Islet precursor cell (in vitro differentiated cells): Measurements from ENCODE around the gene BAK1.
A peak's percentile ranks its signal among the peaks of the same experiment; 100 is the strongest.
"Not testable (repeated sequence)": the region's sequence is repeated elsewhere in the genome, so short reads cannot be mapped to it uniquely, and the experiment has no call there.

Source experiments
- DNase-seq: peaks from one replicate; pipeline ENCODE4 v3.0.0-alpha.2; 2018

The BAK1 gene

DNA sequence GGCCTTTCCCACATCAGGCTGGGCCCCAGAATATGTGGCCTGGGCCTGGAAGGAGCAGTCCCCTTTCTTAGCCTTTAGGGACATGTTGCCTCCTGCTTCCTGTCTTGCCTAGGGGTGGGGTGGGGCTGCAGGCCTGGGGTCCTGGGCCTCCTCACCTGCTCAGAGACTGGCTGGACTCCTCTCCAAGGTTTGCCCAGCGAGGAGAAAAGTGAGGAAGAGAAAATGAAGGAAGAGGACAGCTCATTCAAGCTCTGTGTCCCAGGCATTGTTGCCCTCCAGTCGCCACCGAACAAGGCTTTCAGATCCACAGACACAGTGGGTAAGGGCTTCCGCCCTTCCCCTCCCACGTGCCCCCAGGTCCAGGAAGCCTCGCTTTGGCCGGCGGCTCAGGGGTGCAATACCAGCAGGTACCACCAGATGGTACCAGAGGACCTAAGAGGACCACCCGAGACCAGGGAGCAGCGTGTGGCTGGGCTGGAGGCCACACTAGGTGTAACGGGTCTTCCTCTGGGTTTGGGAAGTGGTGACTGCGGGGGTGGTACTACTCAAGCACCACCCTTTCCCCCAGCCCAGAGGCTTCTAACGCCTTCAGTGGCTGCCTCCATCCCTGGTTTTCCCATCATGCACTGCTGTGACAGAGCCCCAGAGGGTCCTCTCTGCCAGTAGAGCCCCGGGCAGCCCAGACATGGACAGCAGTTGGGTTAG is 5.5 kb upstream of the BAK1 start:
- DNase-seq = peak; percentile 89

DNA sequence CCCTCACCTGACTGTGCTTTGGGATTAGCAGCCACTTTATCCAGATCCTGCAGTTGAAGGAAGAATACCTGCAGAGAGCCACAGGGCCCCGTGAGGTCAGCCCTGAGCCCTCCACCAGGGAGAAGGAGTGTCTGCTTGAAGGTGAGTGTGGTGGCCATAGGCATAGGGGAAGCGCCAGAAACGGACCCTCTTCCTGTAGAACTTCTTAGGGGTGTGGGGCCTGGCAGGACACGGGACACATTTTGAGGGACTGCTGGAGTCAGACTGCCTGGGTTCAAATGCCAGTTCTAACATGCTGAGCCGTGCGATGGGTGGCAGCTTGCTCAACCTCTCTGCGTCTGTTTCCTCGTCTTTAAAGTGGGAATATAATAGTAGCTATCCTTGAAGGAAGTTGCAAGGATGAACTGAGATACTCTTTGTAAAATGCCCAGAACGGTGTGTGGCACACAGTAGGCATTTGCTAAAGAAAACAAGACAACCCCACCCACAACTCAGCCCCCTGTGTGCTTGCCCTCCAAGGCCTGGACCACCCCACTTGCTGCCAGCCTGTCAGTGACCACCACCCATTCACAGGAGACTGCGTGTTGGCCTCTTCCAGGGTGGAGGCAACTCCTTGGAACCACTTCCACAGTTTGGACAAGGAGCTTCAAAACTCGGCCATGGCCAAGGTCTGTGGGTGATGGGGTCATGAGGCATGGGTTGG is 4.8 kb upstream of the BAK1 start:
- DNase-seq = no peak

DNA sequence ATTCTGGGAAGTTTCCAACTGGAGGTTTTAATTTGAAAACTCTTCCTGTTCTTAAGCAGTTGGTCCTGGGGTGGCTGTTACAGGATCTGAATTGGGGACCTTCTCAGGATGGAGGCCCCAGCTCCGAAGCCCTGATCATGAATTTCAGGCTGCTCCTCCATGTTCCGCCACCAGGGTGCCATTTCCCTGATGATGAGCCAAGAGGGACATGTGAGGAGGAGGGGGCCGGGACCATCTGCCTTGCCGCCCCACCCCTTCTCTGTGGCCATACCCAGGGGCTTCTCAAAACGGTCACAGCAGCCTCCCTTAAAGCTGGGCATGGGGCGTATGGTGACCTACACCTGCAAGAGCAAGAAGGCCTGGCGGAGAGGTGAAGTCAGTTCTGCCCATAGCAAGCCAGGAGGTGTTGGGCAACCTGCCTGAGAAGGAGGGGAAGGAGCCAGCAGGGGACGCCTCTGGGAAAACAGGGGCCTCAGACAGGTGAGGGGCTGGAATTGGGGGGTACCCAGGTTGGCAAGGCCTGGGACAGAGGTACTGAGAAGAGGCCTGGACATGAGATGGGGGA is 3.6 kb upstream of the BAK1 start:
- DNase-seq = peak; percentile 60

DNA sequence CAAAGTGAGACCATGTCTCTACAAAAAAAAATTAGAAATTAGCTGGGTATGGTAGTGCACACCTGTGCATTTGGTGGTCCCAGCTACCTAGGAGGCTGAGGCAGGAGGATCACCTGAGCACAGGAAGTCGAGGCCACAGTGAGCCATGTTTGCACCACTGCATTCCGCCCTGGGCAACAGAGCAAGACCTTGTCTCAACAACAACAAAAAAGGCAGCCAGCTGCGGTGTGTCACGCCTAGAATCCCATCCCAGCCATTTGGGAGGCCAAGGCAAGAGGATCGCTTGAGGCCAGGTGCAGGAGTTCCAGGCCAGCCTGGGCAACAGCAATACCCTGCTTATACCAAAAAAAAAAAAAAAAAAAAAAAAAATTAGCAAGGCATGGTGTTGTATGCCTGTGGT is 1.1 kb upstream of the BAK1 start:
- DNase-seq = no peak

DNA sequence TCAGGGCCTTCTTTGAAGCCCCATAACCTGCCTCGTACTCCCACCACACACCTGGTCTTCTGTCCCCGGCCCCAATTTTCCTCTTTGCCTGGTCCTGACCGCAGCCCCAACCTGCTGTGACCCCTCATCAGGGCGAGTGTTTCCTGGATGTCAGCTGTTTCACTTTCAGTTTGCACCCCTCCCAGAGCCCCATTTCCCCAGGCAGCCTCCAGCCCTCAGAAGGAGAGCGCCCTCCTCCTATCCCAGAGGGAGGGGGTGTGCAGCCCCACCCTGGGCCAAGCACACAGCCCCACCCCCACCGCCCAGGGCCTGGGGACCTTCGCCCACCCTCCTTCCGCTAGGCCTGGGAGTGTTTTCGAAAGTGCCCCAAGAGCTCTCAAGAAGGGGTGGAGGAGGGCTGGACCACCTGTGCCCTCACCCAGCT is 1.5 kb downstream of the BAK1 start:
- DNase-seq = no peak

DNA sequence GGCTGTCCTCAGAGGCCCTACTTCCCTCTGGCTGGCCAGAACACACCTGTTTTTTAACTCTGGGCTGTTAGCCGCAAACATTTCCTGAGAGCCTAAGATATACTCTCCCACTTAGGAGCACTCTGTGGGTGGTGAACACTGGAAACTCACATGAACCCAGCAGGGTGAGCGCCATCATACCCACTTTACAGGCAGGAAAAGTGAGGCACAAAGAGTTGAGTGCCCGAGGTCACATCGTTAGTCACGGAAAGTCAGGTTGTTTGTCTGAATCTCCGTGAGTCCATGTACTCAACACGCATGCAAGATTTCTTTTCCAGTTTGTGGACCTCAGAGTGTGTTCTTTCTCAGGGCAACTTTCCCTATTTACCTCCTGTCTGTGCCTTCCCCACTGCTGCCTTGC is 1.9 kb downstream of the BAK1 start:
- DNase-seq = no peak

DNA sequence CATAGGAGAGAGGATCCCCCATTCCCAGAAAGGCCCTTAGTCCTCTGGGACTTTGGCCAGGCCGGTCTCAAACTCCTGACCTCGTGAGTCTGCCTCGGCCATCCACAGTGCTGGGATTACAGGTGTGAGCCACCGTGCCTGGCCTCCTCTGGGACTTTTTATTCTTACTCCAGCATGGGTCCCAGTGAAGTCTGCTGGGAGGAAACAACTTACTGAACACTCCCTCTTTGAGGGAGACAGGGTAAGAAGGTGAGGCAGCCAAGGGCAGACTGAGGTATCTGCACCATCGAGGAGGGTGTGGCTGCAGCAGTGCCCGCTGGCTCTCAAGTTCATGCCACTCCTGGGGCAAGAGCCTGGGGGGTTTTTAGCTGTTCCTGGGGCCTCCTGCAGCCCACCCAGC is 2.4 kb downstream of the BAK1 start:
- DNase-seq = no peak

DNA sequence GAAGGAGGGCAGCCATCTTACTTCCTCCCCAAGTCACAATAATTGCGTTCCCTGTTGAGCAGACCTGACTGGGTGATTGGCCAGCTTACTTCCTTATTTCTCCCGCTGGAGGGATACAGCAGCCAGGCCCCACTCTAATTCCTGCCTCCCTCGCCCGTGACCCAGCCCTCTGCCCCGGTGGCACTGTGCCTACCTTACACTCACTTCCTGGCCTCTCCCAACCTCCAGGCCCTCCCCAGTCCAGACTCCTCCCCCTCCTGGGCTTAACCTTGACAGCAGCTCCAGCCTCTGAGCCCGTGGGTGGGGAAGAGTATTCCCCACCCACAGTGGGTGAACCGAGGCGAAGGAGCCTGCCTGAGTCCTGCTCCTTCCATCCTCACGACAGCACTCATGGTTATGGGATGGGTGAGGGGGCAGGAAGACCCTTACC is 3.0 kb downstream of the BAK1 start:
- DNase-seq = no peak

DNA sequence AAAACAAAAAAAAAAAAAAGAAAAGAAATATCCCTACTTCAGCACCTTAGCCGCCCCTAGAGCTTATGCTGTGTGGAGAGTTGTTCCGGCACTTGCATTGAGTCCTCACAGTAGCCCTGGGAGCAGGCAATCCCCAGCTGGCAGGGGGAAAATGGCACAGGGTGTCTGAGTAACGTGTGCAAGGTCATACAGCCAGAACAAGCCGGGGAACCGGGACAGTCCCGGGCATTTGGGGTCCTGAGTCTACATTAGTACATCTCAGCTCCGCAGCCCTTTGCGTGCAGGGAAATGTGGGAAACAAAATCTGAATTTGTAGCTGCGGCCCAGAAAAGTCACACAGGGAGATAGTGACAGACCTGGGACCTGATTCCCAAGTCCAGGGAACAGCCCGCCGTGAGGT is 3.4 kb downstream of the BAK1 start:
- no peak for DNase-seq

DNA sequence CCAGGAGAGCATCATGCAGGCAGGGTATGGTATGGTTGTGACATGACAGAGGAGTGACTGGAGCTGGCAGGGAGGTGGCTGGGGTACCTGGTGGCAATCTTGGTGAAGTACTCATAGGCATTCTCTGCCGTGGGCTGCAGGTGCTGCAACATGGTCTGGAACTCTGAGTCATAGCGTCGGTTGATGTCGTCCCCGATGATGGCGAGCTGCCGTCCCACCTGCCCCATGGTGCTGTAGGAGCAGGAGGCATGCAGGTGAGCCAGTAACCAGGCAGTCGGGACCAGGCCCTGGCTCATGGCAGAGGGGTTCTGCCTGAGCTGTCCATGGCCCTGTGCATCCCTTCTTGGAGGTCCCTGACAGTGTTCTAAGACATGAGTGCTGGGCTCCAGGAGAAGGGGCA is 4.9 kb downstream of the BAK1 start:
- DNase-seq = no peak

DNA sequence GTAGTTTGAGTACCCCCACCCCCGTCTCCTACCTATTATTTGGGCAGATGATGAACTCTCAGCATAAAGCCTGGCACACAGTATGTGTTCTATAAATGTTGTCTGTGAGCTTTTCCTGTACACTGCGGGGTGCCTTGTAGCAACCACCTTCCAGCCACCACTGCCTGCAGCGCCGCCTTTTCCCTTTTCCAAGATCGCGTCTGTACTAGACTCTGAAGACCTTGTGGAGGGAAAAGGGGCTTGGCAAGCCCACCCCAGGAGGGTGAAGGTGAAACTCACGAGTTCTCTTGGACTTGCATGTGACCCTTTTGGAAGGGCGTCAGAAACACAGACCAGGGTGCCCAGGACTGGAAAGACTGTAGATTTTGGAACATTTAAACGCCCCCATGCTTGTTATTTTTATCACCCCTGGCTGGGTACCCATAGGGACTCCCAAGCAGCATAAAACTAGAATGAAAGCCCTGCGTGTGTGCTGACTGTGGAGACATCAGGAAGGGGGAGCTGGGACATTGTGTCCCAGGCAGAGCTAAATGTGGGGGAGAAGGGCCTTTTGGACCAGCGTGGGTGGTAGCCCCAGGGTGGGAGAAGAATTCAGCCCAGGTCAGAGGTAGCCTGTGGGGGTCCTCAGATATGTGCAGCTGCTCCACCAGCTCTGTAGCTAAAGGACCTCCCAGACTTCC is 8.3 kb downstream of the BAK1 start:
- no peak for DNase-seq

DNA sequence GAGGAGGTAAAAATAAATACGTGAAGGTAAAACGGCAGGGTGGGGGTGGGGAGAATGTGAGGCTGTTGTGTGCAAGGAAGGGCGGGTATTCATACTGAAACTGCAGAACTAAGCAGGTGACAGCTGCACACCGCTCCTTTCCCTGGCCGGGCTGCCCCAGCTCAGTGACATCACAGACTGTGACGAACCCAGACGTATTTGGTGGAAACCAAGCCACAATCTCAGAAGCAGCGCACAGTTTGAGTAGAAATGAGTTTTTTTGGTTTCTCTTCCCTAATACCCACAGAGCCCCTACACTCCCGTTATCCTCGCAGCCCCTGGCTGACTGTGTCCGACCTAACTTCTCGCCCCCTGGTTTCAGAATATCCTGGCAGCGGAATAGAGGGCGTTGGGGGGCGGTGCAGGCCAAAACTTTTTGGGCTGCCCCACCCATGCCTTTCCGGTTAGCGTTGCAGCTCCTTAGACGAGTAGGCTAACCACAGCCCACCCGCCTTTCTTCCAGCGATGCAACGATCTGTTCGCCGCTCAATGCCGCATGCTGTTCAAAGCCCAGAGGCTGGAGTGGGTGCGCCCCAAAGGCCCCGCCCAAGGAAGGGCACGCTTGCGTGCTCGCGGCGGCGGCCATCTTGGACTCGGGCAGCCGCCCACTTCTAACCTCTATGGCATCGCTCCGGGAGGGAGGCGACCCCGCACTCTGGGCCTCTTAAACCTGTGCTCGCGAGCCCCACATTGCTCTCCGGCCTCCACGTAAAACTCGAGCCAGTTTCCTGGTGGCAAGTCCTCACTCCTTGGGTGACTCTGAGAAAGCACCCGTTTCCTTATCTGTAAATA is 9.1 kb downstream of the BAK1 start:
- DNase-seq = peak; percentile 88

DNA sequence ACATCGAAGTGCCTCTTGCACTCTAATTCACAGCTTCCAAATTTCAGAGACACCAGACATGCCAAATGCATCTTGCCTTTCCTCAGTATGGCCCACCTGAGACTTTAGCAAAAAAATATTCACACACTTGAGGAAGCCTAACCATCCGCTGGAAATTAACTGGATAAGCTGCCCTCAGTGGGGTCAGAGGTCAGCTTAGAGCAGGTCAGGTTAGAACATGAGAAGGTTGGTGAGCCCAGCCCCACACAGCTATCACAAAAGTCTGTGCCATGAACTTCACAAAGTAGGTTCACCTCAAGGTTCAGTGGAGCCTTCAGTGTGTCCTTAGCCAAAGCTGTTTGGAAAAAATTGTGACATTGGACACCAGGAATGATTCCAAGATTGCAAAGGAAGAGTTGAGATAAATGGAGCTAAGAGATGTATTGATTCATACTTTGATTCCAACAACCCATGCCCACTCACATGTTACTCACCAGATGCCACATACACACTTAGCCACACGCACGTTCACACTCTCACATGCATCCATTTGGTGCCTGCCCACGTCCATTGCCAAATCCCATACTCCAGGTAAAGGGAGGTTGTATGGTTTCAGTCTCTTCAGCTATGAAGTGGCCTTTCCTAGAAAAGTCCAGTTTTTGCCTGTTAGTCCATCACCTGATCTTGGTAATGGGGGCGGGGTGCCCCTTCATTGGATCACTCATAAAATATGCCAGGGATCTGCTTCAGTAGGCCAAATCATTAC is 11.1 kb downstream of the BAK1 start:
- no peak for DNase-seq

DNA sequence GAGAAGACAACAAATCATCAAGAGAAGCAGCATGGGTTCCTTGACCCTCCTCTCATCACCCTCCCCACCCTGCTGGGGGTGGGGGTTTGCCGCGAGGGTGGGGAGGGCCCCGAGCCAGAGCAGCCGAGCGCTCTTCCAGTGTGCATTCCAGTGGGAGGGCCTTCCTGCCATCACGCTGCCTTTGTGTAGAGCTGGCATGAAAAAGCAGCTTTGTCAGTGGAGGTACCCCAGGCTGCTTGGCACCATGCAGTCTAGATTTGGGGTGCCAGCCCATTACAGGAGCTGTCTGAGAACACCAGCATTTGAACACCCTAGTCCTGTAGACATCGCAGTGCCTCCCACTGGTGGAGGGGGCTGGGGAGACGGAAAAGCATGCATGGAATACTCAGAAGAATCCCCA is 12.2 kb downstream of the BAK1 start:
- no peak for DNase-seq

DNA sequence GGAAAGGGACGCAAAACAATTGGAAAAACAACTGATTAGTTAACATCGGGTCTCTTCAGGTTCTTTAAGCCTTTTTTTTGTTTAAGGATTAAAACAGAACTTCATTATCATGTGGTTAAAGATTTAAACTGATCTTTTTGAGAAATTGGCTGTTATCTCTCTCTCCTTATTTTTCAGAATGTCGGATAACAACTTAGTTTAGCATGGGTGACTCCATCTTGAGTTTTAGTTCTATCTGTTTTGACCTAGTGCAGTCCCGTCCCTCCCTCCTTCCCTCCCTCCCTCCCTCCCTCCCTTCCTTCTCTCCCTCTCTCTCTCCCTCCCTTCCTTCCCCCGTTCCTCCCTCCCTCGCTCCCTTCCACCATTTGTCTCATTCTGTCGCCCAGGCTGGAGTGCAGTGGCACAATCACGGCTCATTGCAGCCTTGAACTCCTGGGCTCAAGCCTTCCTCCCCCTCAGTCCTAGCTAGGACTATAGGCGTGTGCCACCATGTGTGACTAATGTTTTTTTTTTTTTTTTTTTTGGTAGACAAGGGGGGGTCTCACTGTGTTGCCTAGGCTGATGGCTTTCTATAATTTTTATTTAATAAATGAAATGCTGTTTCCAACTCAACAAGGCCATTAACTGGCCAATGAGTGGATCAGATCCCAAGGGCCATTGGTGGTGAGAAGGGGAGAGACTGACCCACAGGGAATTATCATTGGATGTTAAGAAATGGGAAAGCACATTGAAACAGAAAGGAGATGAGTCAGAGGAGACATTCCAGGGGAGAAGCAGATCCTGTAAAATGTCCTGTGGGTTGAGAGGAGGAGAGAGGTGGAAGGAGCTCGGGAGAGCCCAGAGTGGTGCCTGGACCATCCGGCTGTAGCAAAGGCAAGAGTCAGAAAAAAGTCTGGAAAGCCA is 13.6 kb downstream of the BAK1 start:
- DNase-seq = peak; percentile 65

DNA sequence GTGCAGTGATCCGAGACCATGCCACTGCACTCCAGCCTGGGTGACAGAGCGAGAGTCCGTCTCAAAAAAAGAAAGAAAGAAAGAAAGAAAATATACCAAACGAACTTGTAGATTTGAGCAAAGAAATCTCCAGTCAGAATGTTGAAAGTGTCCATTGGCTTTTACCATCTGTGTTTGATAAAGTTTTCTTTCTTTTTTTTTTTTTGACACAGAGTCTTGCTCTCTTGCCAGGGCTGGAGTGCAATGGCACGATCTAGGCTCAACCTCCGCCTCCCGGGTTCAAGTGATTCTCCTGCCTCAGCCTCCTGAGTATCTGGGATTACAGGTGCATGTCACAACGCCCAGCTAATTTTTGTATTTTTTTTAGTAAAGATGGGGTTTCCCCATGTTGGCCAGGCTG is 21.3 kb downstream of the BAK1 start:
- DNase-seq = no peak

DNA sequence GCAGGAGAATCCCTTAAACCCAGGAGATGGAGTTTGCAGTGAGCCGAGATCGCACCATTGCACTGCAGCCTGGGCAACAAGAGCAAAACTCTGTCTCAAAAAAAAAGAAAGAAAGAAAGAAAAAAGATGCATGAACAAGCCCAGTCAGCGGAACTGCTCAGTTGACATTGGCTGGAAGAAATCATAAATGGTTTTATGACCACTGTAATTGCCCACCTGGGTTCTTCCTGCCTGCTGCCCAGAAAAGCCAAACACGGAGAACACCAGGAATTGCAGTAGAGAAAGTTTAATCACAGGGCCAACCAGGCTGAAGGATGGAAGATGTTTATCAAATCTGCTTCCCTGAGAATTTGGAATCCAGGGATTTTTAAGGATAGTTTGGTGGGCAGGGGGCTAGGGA is 22.7 kb downstream of the BAK1 start:
- DNase-seq = no peak

DNA sequence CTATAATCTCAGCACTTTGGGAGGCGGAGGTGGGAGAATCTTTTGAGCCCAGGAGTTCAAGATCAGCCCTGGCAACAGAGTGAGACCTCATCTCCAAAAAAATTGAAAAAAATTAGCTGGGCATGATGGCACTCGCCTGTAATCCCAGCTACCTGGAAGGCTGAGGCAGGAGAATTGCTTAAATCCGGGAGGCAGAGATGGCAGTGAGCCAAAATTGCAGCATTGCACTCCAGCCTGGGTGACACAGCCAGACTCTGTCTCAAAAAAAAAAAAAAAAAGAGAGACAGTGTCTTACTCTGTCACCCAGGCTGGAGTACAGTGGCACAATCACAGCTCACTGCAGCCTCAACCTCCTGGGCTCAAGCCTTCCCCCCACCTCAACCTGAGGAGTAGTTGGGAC is 27.2 kb downstream of the BAK1 start:
- not testable (repeated sequence) for DNase-seq

DNA sequence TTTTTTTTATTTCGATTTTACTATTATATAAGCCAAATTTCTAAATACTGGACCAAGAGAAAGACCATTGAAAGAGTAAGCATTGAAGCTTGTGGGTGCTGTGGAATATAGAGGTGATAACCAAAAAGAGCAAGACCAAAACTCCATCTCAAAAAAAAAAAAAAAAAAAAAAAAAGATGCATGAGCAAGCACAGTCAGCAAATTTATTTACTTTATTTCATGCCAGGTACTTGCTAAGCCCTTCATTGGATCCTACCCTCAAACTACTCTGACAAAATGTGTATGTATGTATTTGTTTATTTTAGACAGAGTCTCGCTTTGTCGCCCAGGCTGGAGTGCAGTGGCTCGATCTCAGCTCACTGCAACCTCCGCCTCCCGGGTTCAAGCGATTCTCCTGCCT is 27.8 kb downstream of the BAK1 start:
- no peak for DNase-seq

DNA sequence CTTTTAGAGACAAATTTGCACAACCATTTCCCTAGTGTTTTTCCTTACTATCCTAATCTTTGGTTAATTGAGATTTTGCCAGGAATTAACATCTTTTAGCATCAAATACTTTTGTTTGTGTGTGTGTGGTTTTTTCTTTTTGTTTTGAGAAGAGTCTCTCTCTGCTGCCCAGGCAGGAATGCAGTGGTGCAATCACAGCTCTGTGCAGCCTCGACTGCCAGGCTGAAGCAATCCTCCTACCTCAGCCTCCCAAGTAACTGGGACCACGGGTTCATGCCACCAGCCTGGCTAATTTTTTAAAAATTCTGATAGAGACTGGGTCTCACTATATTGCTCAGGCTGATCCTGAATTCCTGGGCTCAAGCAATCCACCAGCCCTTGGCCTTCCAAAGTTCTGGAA is 28.5 kb downstream of the BAK1 start:
- DNase-seq = no peak

DNA sequence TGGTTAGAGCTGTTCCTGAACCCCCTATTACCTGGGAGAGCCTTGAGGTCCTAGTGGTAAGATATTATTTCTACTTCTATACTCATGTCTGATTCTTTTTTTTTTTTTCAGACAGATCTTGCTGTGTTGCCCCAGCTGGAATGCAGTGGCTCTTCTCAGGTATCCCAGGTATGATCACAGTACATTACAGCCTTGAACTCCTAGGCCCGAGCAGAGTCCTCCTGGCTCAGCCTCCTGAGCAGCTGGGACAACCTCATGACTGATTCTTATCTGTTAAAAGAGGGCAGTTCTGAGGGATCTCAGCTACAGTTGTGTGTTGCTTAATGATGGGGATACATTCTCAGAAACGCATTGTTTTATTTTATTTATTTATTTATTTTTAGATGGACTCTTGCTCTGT is 30.2 kb downstream of the BAK1 start:
- no peak for DNase-seq
